ENCODE data around the gene FRMD4A. TPM values are rescaled to one million over a fixed set of nuclear protein-coding genes. Genes with fewer than 3 reads are reported as not detected.
"Not testable (repeated sequence)": the region's sequence is repeated elsewhere in the genome, so short reads cannot be mapped to it uniquely, and the experiment has no call there.

Gene FRMD4A
- total RNA-seq, 1 experiment from 2014 or later = 7.0 TPM

- Mint-ChIP-seq H3K27ac (ENCODE audit: unreplicated experiment) (no peak overlapping the region), H3K4me3 (ENCODE audit: low read depth, unreplicated experiment) (no peak overlapping the region), H3K27me3 (ENCODE audit: unreplicated experiment) (peaks cover 82% of the 10 kb centered on the region), H3K9me3 (ENCODE audit: low read depth, unreplicated experiment) (no peaks in the 10 kb centered on the region), H3K4me1 (ENCODE audit: low read depth, unreplicated experiment) (no peaks in the 10 kb centered on the region), H3K36me3 (ENCODE audit: insufficient read depth, unreplicated experiment) (no peaks in the 10 kb centered on the region)
- CTCF ChIA-PET = no interaction called here
- intact Hi-C loops (cut with micrococcal nuclease; ENCODE audit: unreplicated experiment) = no loop called here
- TF ChIP-seq CTCF (IDR thresholded peaks at IDR 0.05; ENCODE audit: unreplicated experiment) = no peak
- DNase-seq = no peak
- BruUV-seq (replicated peaks) = no TSS peak
These were observed 110.7 kb downstream of the FRMD4A start for GRCh38 chr10:14220026-14220425.

GRCh38 chr10:14219411-14219810 lies 111.3 kb downstream of the FRMD4A start:
- Mint-ChIP-seq H3K4me3 (ENCODE audit: low read depth, unreplicated experiment) (no peak overlapping the region), H3K27me3 (ENCODE audit: unreplicated experiment) (peaks cover 76% of the 10 kb centered on the region), H3K9me3 (ENCODE audit: low read depth, unreplicated experiment) (no peaks in the 10 kb centered on the region), H3K36me3 (ENCODE audit: insufficient read depth, unreplicated experiment) (no peaks in the 10 kb centered on the region), H3K27ac (ENCODE audit: unreplicated experiment) (no peak overlapping the region), H3K4me1 (ENCODE audit: low read depth, unreplicated experiment) (no peaks in the 10 kb centered on the region)
- TF ChIP-seq CTCF (IDR thresholded peaks at IDR 0.05; ENCODE audit: unreplicated experiment) = no peak
- CTCF ChIA-PET = interaction anchor here (0.6 kb wide), 1 partner anchor 740 kb away, joined by 6 read pairs; no protein-coding TSS in a partner anchor
- BruUV-seq (replicated peaks) = no TSS peak
- no peak for DNase-seq
- intact Hi-C loops (cut with micrococcal nuclease; ENCODE audit: unreplicated experiment) = no loop called here

GRCh38 chr10:14215641-14216040 lies 115.1 kb downstream of the FRMD4A start:
- H3K4me1 Mint-ChIP-seq (ENCODE audit: low read depth, unreplicated experiment) = no peaks in the 10 kb centered on the region
- no peak for DNase-seq
- no peaks in the 10 kb centered on the region for H3K36me3 Mint-ChIP-seq (ENCODE audit: insufficient read depth, unreplicated experiment)
- H3K4me3 Mint-ChIP-seq (ENCODE audit: low read depth, unreplicated experiment) = no peak overlapping the region
- H3K27me3 Mint-ChIP-seq (ENCODE audit: unreplicated experiment) = peaks cover 66% of the 10 kb centered on the region
- no peaks in the 10 kb centered on the region for H3K9me3 Mint-ChIP-seq (ENCODE audit: low read depth, unreplicated experiment)
- CTCF ChIA-PET = no interaction called here
- intact Hi-C loops (cut with micrococcal nuclease; ENCODE audit: unreplicated experiment) = no loop called here
- H3K27ac Mint-ChIP-seq (ENCODE audit: unreplicated experiment) = no peak overlapping the region
- no peak for TF ChIP-seq CTCF (IDR thresholded peaks at IDR 0.05; ENCODE audit: unreplicated experiment)
- BruUV-seq (replicated peaks) = no TSS peak

GRCh38 chr10:14213703-14214102 lies 117.0 kb downstream of the FRMD4A start:
- H3K9me3 Mint-ChIP-seq (ENCODE audit: low read depth, unreplicated experiment); CTCF ChIA-PET; H3K36me3 Mint-ChIP-seq (ENCODE audit: insufficient read depth, unreplicated experiment); H3K4me1 Mint-ChIP-seq (ENCODE audit: low read depth, unreplicated experiment); DNase-seq; BruUV-seq (replicated peaks); intact Hi-C loops (cut with micrococcal nuclease; ENCODE audit: unreplicated experiment); H3K27ac Mint-ChIP-seq (ENCODE audit: unreplicated experiment); H3K4me3 Mint-ChIP-seq (ENCODE audit: low read depth, unreplicated experiment): not testable (repeated sequence)
- peaks cover 64% of the 10 kb centered on the region for H3K27me3 Mint-ChIP-seq (ENCODE audit: unreplicated experiment)

GRCh38 chr10:14211610-14212009 lies 119.1 kb downstream of the FRMD4A start:
- no TSS peak for BruUV-seq (replicated peaks)
- H3K9me3 Mint-ChIP-seq (ENCODE audit: low read depth, unreplicated experiment) = no peaks in the 10 kb centered on the region
- no peak for DNase-seq
- H3K4me3 Mint-ChIP-seq (ENCODE audit: low read depth, unreplicated experiment) = no peak overlapping the region
- no peak for TF ChIP-seq CTCF (IDR thresholded peaks at IDR 0.05; ENCODE audit: unreplicated experiment)
- no peaks in the 10 kb centered on the region for H3K4me1 Mint-ChIP-seq (ENCODE audit: low read depth, unreplicated experiment)
- peaks cover 47% of the 10 kb centered on the region for H3K27me3 Mint-ChIP-seq (ENCODE audit: unreplicated experiment)
- no peak overlapping the region for H3K27ac Mint-ChIP-seq (ENCODE audit: unreplicated experiment)
- H3K36me3 Mint-ChIP-seq (ENCODE audit: insufficient read depth, unreplicated experiment) = no peaks in the 10 kb centered on the region
- CTCF ChIA-PET = no interaction called here
- intact Hi-C loops (cut with micrococcal nuclease; ENCODE audit: unreplicated experiment) = no loop called here
